HG02884 (cell line): ENCODE measurements around the gene SCNN1A.
A peak's percentile ranks its signal among the peaks of the same experiment; 100 is the strongest.

Experiments used
- ATAC-seq: cut with Tn5 transposase; IDR thresholded peaks from one replicate; pipeline ENCODE4 v1.9.1; 2021; ENCODE audit warnings: mild to moderate bottlenecking, moderate library complexity; ENCODE audit not compliant: unreplicated experiment

Gene SCNN1A

DNA sequence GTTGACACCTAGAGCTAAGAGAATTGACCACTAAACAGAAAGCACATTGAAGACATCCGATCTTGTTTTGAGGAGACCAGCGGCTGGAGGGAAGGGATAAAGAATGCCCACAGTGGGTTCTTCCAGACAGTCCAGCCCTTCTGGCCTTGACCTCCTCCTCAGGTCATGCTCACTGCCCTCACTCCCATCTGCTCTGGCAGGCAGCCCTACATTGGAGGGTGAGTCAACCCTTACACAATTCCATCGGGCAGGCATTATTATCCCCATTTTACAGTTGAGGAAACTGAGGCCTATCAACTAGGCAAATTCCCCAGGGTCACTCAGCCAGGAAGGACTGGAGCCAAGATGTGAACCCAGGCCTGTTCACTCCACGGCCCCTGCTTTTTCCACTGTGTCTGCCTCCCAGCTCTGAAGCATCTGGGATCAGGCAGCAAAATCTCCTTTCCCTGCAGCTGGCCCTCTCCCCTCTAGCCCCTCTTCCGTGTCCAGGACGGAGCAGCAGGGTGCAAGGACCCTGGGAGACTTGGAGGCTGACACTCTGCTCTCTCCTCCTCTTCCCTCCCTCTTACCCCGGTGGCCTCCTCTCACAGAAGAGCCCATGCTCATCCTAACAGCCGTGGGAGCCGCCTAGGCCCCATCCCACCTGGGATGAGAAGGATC, 5.3 kb downstream of the SCNN1A start:
- ATAC-seq: no peak

- no peak for ATAC-seq
Observed at GRCh38 chr12:6368906-6369525, 6.3 kb downstream of the SCNN1A start.

DNA sequence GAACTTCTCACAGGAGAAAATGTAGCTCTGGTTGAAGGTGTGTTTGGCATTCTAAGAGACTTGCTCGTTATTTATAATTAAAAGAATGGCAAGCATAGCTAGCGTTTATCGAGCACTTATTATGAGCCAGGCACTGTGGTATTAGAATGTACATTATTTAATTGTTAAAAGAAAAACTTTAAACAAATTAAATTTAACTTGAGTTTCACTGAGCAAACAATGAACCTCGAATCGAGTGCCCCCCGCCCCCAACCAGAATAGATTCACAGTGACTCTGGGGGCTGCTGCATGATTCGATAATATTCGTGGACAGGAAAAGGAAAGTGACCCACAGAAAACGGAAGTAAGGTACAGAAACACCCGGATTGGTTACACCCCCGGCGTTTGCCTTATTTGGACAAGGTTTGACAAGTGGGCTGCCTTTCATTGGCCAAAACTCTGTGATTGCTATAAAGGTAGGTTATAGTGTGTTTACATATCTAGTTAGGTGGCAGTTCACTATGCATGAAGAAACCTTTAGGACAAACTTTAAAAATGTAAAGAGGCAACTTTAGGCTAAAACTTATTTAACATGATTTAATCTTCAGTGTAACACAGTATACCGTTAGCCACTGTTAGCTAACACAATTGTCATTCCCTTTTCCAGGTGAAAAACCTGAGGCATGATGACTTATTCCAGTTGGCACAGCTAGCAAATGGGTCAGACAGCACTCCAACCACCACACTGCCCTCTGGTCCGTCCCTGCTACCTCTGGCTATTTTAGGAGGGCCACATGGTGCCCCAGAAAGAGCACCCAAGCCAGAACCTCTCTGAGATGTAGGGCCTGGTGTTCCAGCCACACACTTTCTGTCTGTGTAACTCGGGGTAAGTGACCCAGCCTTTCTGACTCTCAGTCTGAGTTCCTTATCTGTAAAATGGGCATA, 7.1 kb downstream of the SCNN1A start:
- ATAC-seq: no peak

DNA sequence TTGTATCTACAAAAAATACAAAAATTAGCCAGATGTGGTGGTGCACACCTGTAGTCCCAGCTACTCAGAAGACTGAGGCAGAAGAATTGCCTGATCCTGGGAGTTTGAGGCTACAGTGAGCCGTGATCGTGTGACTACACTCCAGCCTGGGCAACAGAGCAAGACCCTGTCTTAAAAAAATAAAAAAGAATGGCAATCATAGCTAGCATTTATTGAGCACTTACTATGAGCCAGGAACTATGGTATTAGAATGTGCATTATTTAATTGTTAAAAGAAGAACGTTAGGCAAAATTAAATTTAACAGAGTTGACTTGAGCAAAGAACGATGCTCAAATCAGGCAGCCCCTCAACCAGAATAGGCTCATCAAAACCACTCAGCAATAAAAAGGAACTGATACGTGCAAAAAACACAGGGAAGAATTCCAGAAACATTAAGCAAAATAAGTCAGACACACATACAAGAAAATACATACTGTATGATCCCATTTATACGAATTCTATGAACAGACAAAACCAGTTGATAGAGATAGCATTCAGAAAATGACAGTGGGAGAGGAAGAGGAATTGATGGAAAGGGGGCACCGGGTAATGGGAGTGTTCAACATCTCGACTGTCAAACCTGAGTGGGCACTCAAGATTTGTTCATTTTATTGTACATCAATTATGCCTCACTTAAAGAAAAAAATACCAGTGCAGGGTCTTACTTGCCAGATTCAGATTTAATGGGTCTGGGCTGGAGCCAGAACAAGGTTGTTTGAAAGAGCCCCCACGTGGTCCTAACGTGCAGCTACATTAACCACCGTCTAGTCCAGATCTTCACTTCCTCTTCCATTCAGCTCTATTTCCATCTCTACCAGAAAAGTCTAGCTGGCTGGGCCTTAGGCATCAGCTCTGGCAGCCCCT, 8.0 kb downstream of the SCNN1A start:
- ATAC-seq: peak; percentile 63

DNA sequence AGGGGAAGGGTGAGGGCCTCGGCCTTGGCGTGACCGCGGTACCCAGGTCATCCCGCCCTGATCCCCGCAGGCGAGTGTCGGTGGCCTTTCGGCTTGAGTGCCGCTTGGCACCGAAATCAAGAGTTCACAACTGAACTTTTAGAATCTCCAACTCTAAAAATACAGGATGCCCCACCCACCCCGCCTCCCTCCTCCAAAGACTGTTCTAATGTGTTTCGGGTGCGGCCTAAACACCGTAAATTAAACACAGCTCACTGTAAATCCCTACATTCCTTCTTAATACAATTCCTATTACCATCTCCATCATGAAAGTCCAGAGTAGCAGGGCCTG, 11.4 kb downstream of the SCNN1A start:
- no peak for ATAC-seq

DNA sequence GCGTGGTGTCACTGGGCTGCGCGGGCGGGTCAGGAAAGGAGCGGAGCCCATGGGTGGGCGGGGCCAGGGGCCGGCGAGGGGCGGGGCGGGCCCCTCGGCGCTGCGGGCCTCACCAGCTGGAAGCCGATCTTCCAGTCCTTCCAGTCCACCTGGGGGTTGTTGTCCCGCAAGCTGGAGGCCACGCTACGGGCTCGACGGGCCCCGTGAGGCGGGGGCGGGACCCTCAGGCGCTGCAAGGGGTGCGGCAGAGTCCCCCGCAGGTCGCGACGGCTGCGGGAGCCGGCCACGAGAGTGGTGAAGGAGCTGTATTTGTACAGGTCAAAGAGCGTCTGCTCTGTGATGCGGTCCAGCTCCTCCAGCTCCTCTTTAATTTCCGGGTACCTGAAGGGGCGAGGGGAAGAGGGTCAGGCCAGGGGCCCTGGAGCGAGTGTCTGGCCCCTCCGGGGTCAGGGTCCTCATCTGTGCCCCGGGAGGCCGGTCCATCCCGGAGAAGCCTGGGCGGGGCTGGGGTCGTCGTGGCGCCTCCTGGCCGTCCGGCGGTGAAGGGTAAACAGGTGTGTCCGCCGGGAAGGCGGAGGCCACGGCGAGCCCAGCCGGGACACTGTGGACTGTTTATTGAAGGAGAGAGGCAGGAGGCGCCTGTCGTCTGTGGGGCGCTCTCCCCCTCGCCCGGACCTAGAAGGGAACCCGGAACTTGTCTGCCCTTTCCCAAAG, 11.9 kb downstream of the SCNN1A start:
- ATAC-seq: no peak

GRCh38 chr12:6363010-6363329, 12.4 kb downstream of the SCNN1A start:
- no peak for ATAC-seq

GRCh38 chr12:6362403-6362802, 13.0 kb downstream of the SCNN1A start:
- ATAC-seq: no peak

DNA sequence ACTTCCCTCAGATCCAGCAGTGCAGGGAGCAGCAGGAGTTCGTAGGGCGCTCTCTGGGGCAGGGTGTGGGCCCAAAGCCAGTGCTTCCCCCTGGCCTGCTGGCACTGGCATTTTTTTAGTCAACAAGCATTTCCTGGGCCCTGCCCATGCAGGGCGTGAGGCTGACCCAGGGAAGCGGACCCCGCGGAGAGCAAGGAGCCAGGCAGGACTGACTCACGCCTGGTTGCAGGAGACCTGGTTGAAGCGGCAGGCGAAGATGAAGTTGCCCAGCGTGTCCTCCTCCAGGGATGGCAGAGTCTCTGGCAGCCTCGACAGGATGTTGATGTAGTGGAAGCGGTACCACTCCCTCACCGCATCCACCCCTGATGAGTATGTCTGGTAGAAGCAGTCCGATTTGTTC, 13.5 kb downstream of the SCNN1A start:
- no peak for ATAC-seq

DNA sequence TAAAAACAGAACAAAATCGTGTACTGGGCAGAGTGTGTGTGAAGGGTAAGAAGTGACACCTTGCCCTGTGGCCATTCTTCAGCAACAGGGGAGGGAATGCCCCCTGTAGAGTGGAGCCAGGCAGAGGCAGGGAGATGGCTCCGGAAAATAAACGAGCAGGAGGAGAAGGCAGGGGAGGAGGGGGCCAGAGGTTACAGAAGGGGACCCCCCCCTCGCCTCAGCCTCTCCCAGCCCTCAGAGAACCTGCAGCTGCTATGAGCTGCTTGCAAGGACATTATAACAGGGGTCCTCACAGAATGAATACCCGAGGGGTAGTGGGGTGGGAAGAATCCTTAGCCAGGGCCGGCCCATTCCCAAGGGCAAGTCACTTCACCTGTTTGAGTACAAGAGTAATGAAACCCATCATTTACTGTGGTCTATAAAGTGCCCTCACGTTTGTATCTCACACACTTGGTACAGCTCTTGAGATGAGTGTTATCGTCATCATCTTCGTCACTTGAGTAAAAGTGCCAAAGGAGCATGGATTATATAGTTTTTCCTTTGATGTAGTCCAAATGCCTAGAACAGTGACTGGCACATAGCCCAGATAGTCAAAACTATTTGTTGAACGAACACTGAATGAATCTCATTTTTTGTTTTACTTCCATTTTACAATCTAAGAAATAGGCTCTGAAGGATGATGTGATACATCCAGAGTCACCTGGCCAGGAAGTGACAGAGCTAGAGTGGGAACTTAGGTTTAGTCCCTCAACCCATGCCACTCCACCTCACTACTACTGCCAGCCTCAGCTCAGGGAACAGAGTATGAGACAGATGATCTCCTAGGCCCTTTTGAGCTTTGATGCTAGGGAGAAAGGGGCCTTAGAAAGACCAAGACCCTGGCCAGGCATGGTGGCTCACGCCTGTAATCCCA, 14.5 kb downstream of the SCNN1A start:
- no peak for ATAC-seq

DNA sequence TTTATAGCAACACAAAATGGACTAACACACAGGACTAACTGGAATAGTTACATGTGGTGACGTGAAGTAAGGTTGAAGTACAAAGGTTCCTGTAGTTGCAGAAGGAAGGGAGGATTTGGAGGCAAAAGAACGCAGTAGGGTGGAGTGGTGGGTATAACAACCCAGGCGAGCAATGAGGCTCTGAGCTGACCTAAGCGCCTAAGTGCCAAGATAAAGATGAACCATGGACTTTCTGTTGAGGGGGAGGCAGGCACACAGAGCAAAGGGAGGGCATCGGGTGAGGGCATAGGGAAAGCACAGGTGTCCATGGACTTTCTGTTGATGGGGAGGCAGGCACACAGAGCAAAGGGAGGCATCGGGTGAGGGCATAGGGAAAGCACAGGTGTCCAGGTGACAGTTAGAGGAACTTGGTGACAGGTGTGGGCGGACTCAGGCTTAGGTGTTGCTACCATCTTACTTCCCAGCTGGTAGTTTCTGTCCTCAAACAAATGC, 15.2 kb downstream of the SCNN1A start:
- no peak for ATAC-seq

DNA sequence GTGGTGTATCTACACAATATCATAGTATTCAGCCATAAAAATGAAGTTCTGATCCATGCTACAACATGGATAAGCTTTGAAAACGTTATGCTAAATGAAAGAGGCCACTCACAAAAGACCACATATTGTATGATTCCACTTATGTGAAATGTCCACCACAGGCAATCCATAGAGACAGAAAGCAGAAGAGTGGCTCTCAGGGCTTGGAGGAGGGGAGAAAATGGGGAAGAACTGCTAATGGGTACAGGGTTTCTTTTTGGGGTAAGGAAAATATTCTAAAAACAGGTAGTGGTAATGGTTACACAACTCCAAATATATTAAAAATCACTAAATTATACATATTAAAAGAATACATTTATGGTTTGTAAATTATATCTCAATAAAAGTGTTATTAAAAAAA, 16.5 kb downstream of the SCNN1A start:
- ATAC-seq: no peak

DNA sequence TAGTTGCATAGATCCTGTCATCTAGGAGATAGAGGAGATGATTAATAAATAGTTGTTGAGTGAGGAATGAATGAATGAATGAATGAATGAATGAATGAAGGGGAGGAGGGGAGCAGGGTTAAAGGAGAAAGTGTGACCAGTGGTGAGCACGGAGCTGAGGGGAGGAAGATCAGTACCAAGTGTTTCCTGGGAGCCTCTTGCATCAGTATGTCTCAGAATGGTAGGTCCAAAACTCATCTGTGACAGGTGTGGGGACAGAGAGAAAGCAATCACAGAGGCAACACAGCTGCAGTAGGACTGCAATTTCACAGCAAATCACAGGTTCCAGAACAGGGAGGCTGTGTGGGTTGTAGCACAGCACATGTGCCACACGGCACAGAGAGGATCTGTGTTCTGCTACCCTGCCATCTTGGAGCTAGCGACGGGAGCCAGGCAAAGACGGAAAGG, 19.0 kb downstream of the SCNN1A start:
- no peak for ATAC-seq

- ATAC-seq: no peak
Observed at GRCh38 chr12:6355491-6356373, 19.6 kb downstream of the SCNN1A start.

GRCh38 chr12:6354495-6355393, 20.6 kb downstream of the SCNN1A start:
- no peak for ATAC-seq

DNA sequence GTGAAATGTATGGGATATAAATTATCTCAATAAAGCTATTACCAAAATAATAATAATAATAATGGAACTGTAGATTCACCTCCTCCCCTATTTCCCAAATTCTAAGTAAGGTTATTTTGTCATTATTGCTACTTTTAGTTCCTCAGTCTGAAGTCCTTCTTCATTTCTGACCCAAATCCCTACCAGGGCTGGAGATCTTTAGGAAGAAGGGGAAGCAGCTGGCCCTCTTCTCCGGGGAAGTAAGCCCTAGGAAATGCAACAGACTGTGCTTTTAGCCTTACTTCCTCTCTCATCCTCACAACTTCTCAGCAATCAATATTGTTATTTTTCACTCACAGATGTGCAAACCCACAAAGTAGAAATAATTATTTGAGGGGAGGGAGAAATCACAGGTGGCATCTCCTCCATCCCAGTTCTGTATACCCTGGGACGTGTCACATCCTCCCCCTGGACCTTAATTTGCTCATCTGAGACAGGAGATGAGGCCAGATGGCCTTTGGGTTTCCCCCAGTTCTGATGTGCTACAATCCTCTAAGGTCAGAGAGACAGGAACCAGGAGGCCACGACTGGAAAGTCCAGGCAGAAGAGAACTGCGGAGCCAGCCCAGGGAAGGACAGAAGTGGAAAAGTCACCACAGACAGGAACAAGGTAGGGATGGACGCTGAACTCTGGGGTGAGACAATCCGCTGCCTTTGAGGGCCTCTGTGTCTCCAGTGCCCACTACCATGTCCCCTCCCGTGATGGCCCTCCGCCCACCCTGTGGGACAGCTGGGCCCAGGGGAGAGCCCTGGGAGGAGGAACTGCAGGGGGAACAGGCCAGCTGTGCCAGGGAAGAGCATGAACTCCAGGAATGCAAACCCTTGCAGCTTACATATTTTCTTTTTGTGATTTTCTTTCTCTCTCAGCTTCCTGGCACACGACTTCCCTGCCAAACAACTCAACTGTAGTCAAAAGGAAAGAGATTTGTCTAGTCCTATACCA, 22.9 kb downstream of the SCNN1A start:
- ATAC-seq: no peak
